HG02763 (cell line): ENCODE measurements around the gene NFATC2IP.
"Not testable (repeated sequence)": the region's sequence is repeated elsewhere in the genome, so short reads cannot be mapped to it uniquely, and the experiment has no call there.

Experiments
- ATAC-seq: cut with Tn5 transposase; IDR thresholded peaks from one replicate; pipeline ENCODE4 v1.9.1; 2021; ENCODE audit warnings: mild to moderate bottlenecking, moderate library complexity; ENCODE audit not compliant: unreplicated experiment

NFATC2IP gene

GRCh38 chr16:28964496-28964895 is 13.8 kb downstream of the NFATC2IP start:
- no peak for ATAC-seq

GRCh38 chr16:28967156-28967555 is 16.4 kb downstream of the NFATC2IP start:
- no peak for ATAC-seq

GRCh38 chr16:28969696-28970095 is 19.0 kb downstream of the NFATC2IP start:
- ATAC-seq = not testable (repeated sequence)

GRCh38 chr16:28974007-28974436 is 23.3 kb downstream of the NFATC2IP start:
- no peak for ATAC-seq

GRCh38 chr16:28974437-28975157 is 23.9 kb downstream of the NFATC2IP start, which contains the start of gene SPNS1:
Gene SPNS1 (plus strand): TSS chr16:28974778. CDS start chr16:28975152, 374 bp downstream.
- ATAC-seq = peak; percentile 85

- peak; percentile 15 for ATAC-seq
These were observed 24.4 kb downstream of the NFATC2IP start for GRCh38 chr16:28975158-28975599.

GRCh38 chr16:28977703-28978662 is 27.2 kb downstream of the NFATC2IP start:
- ATAC-seq = no peak

- not testable (repeated sequence) for ATAC-seq
These were observed 29.6 kb downstream of the NFATC2IP start for GRCh38 chr16:28980330-28980729.

- ATAC-seq = no peak
These were observed 30.2 kb downstream of the NFATC2IP start for GRCh38 chr16:28980929-28981328.

GRCh38 chr16:28981517-28981916 is 30.8 kb downstream of the NFATC2IP start:
- ATAC-seq = no peak

- no peak for ATAC-seq
These were observed 31.7 kb downstream of the NFATC2IP start for GRCh38 chr16:28982418-28982817.

GRCh38 chr16:28982949-28983348 is 32.2 kb downstream of the NFATC2IP start:
- ATAC-seq = no peak

- ATAC-seq = no peak
These were observed 32.9 kb downstream of the NFATC2IP start for GRCh38 chr16:28983644-28984043.

GRCh38 chr16:28984091-28984490 is 33.4 kb downstream of the NFATC2IP start:
- no peak for ATAC-seq

- no peak for ATAC-seq
These were observed 33.9 kb downstream of the NFATC2IP start, which contains the start of gene LAT for GRCh38 chr16:28984619-28985135. Gene LAT (plus strand): TSS chr16:28985052. CDS start chr16:28985418, 366 bp downstream.

GRCh38 chr16:28985211-28986041 is 34.7 kb downstream of the NFATC2IP start:
- no peak for ATAC-seq

- ATAC-seq = no peak
These were observed 35.3 kb downstream of the NFATC2IP start for GRCh38 chr16:28986046-28986445.

GRCh38 chr16:28986492-28986891 is 35.8 kb downstream of the NFATC2IP start:
- no peak for ATAC-seq

GRCh38 chr16:28987170-28987853 is 36.6 kb downstream of the NFATC2IP start:
- ATAC-seq = no peak

- no peak for ATAC-seq
These were observed 38.6 kb downstream of the NFATC2IP start for GRCh38 chr16:28989363-28989762.
